Esophagus squamous epithelium (tissue), 4 donors: ENCODE data around the gene AGBL2.

Experiments
- POLR2A ChIP-seq, 4 donors: fragments of 450-650 bp; IDR thresholded peaks; one replicate each; pipeline ENCODE4 v1.6.1; 2017; ENCODE audit warnings: antibody characterized with exemption in 4 of 4, mild to moderate bottlenecking in 4 of 4, moderate library complexity in 3 of 4
- TF ChIP-seq, protein P1 (sequence below), 6 experiments: fragments of 450-650 bp in 4 of 6; fragments of 200-600 bp in 2 of 6; sonication (generic) in 2 of 6; IDR thresholded peaks; one replicate each; pipeline ENCODE4 v1.5.1; 2016 to 2019; ENCODE audit warnings: antibody characterized with exemption in 6 of 6, mild to moderate bottlenecking in 4 of 6, moderate library complexity in 4 of 6

DNA sequence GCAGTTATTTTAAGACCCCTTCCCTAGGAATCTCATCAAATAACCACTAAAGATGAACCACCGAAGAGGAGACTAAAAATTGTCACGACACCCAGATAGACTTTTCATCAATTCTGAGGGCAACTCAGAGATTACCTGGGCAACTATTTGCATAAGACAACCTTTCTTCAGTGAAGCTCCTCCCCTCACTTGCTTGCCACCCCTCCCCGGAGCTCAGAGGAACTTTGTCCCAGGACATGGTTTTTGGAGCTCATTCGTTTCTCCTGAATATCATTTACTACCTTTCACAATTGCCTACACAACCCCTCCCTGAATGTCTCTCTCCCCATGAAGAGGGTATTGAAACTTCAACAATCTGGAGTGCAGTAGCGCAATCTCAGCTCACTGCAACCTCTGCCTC is 3.9 kb downstream of the AGBL2 start:
- TF ChIP-seq, protein P1, sequence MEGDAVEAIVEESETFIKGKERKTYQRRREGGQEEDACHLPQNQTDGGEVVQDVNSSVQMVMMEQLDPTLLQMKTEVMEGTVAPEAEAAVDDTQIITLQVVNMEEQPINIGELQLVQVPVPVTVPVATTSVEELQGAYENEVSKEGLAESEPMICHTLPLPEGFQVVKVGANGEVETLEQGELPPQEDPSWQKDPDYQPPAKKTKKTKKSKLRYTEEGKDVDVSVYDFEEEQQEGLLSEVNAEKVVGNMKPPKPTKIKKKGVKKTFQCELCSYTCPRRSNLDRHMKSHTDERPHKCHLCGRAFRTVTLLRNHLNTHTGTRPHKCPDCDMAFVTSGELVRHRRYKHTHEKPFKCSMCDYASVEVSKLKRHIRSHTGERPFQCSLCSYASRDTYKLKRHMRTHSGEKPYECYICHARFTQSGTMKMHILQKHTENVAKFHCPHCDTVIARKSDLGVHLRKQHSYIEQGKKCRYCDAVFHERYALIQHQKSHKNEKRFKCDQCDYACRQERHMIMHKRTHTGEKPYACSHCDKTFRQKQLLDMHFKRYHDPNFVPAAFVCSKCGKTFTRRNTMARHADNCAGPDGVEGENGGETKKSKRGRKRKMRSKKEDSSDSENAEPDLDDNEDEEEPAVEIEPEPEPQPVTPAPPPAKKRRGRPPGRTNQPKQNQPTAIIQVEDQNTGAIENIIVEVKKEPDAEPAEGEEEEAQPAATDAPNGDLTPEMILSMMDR (IDR thresholded peaks at IDR 0.05), result no peak
- no peak for TF ChIP-seq POLR2A (IDR thresholded peaks at IDR 0.05)
